Thoracic aorta (tissue), 2 donors: ENCODE data around the gene IVD. TPM values are rescaled to one million over a fixed set of nuclear protein-coding genes. Genes with fewer than 3 reads are reported as not detected.

Experiments used
- ATAC-seq: fragments of 150-250 bp; one replicate; pipeline ENCODE4 v1.8.0; 2017; ENCODE audit warnings: low read depth; ENCODE audit not compliant: insufficient number of reproducible peaks, low FRiP score
- DNase-seq: peaks from one replicate; pipeline ENCODE4 v3.0.0-alpha.2; 2020; ENCODE audit warnings: low spot score
- H3K27ac ChIP-seq, 2 donors: fragments of 200-600 bp; sonication (generic); 1 replicate in 1 of 2; 2 replicates in 1 of 2; pipeline ENCODE4 v1.5.1; 2016; ENCODE audit warnings: mild to moderate bottlenecking in 2 of 2, moderate library complexity in 2 of 2
- H3K27me3 ChIP-seq: fragments of 200-600 bp; sonication (generic); replicated peaks from 2 replicates; pipeline ENCODE4 v1.6.0; 2016; ENCODE audit warnings: mild to moderate bottlenecking; ENCODE audit not compliant: insufficient read depth
- H3K36me3 ChIP-seq: fragments of 200-600 bp; sonication (generic); one replicate; pipeline ENCODE4 v1.5.1; 2016
- H3K4me1 ChIP-seq, 2 donors: fragments of 200-600 bp; sonication (generic); 1 replicate in 1 of 2; 2 replicates in 1 of 2; pipeline versions ENCODE4 v1.5.1 to v1.6.0; 2016; ENCODE audit warnings: low read depth in 2 of 2, mild to moderate bottlenecking in 1 of 2; ENCODE audit not compliant: control insufficient read depth in 1 of 2
- H3K4me3 ChIP-seq: fragments of 200-600 bp; sonication (generic); 2 replicates; pipeline ENCODE4 v1.5.1; 2016; ENCODE audit warnings: mild to moderate bottlenecking
- H3K9me3 ChIP-seq: fragments of 200-600 bp; sonication (generic); 2 replicates; pipeline ENCODE4 v1.5.1; 2016
- CTCF ChIP-seq: fragments of 200-600 bp; sonication (generic); IDR thresholded peaks from one replicate; pipeline ENCODE4 v1.5.1; 2019; ENCODE audit warnings: antibody characterized with exemption
- total RNA-seq, 2 donors: library from RNA; depleted of rRNA; stranded (reverse); fragments of >200 nt; gene quantifications; one replicate each; pipeline versions ENCODE4 v1.1.0 to v1.2.3, GENCODE V29; 2016

IVD gene
- total RNA-seq, 2 donors from 2014 or later: 43.6 to 61.8 TPM

- DNase-seq (no peak), ATAC-seq (no peak)
- no peak for TF ChIP-seq CTCF
- Histone ChIP-seq H3K27ac (no peak overlapping the region), H3K27me3 (no peaks in the 10 kb centered on the region), H3K9me3 (no peaks in the 10 kb centered on the region), H3K4me1 (peaks cover 0 to 5% of the 10 kb centered on the region in 2 donors), H3K36me3 (peaks cover 39% of the 10 kb centered on the region), H3K4me3 (no peak overlapping the region)
Observed at GRCh38 chr15:40460404-40460803, 54.8 kb downstream of the IVD start.

GRCh38 chr15:40461958-40462357 is 56.4 kb downstream of the IVD start:
- no peaks in the 10 kb centered on the region for H3K27me3 ChIP-seq
- TF ChIP-seq CTCF: no peak
- ATAC-seq (no peak), DNase-seq (no peak)
- H3K4me1 ChIP-seq: no peaks in the 10 kb centered on the region
- H3K4me3 ChIP-seq: no peak overlapping the region
- H3K36me3 ChIP-seq: peaks cover 53% of the 10 kb centered on the region
- H3K27ac ChIP-seq: no peak overlapping the region
- H3K9me3 ChIP-seq: no peaks in the 10 kb centered on the region

- Histone ChIP-seq H3K4me3 (no peak overlapping the region), H3K27me3 (no peaks in the 10 kb centered on the region), H3K36me3 (peaks cover 56% of the 10 kb centered on the region), H3K9me3 (no peaks in the 10 kb centered on the region), H3K27ac (no peak overlapping the region), H3K4me1 (no peaks in the 10 kb centered on the region)
- no peak for ATAC-seq
- TF ChIP-seq CTCF: no peak
- no peak for DNase-seq
Observed at GRCh38 chr15:40463279-40463678, 57.7 kb downstream of the IVD start.

- DNase-seq: no peak
- H3K36me3 ChIP-seq: peaks cover 52% of the 10 kb centered on the region
- TF ChIP-seq CTCF: no peak
Observed at GRCh38 chr15:40463886-40464545, 58.4 kb downstream of the IVD start.

GRCh38 chr15:40464595-40465185 is 59.1 kb downstream of the IVD start:
- Histone ChIP-seq H3K4me1 (no peaks in the 10 kb centered on the region), H3K27me3 (no peaks in the 10 kb centered on the region), H3K9me3 (no peaks in the 10 kb centered on the region), H3K36me3 (peaks cover 46% of the 10 kb centered on the region), H3K27ac (no peak overlapping the region), H3K4me3 (no peak overlapping the region)
- ATAC-seq (no peak), DNase-seq (no peak)
- TF ChIP-seq CTCF: no peak

More at GRCh38 chr15:40463886-40464545, 58.4 kb downstream of the IVD start:
- H3K27ac ChIP-seq: no peak overlapping the region
- no peak overlapping the region for H3K4me3 ChIP-seq
- no peaks in the 10 kb centered on the region for H3K9me3 ChIP-seq
- ATAC-seq: no peak
- no peaks in the 10 kb centered on the region for H3K27me3 ChIP-seq
- no peaks in the 10 kb centered on the region for H3K4me1 ChIP-seq
